Inflammatory macrophage treated with lipopolysaccharide for 4 hours (primary cell): ENCODE measurements around the gene PLXNB3.
"Not testable (repeated sequence)": the region's sequence is repeated elsewhere in the genome, so short reads cannot be mapped to it uniquely, and the experiment has no call there.

ENCODE experiments used
- DNase-seq: peaks from one replicate; pipeline ENCODE4 v3.0.0-alpha.2; 2020

The PLXNB3 gene

GRCh38 chrX:153733651-153734240 is 30.3 kb upstream of the PLXNB3 start:
- DNase-seq = no peak

GRCh38 chrX:153734871-153735270 is 29.2 kb upstream of the PLXNB3 start:
- DNase-seq = no peak

GRCh38 chrX:153735274-153735673 is 28.8 kb upstream of the PLXNB3 start:
- DNase-seq = peak; percentile 17

GRCh38 chrX:153736071-153736820 is 27.8 kb upstream of the PLXNB3 start:
- no peak for DNase-seq

- no peak for DNase-seq
These were observed 27.1 kb upstream of the PLXNB3 start for GRCh38 chrX:153736871-153737441.

- DNase-seq = no peak
These were observed 25.9 kb upstream of the PLXNB3 start for GRCh38 chrX:153738056-153738605.

GRCh38 chrX:153739754-153740486 is 24.1 kb upstream of the PLXNB3 start:
- DNase-seq = no peak

- DNase-seq = no peak
These were observed 23.3 kb upstream of the PLXNB3 start for GRCh38 chrX:153740631-153741222.

- no peak for DNase-seq
These were observed 22.6 kb upstream of the PLXNB3 start for GRCh38 chrX:153741446-153741845.

- DNase-seq = not testable (repeated sequence)
These were observed 21.9 kb upstream of the PLXNB3 start for GRCh38 chrX:153742111-153742510.

- not testable (repeated sequence) for DNase-seq
These were observed 21.1 kb upstream of the PLXNB3 start for GRCh38 chrX:153742796-153743467.

- not testable (repeated sequence) for DNase-seq
These were observed 20.4 kb upstream of the PLXNB3 start for GRCh38 chrX:153743468-153744209.

GRCh38 chrX:153744210-153745066 is 19.6 kb upstream of the PLXNB3 start:
- no peak for DNase-seq

- not testable (repeated sequence) for DNase-seq
These were observed 19.0 kb upstream of the PLXNB3 start for GRCh38 chrX:153745067-153745433.

- DNase-seq = no peak
These were observed 17.7 kb upstream of the PLXNB3 start for GRCh38 chrX:153746359-153746758.

GRCh38 chrX:153746991-153747390 is 17.1 kb upstream of the PLXNB3 start:
- DNase-seq = not testable (repeated sequence)

GRCh38 chrX:153749017-153749416 is 15.0 kb upstream of the PLXNB3 start:
- DNase-seq = not testable (repeated sequence)

- no peak for DNase-seq
These were observed 13.8 kb upstream of the PLXNB3 start for GRCh38 chrX:153750127-153750774.

- no peak for DNase-seq
These were observed 8.9 kb upstream of the PLXNB3 start for GRCh38 chrX:153755136-153755535.

- DNase-seq = no peak
These were observed 2.2 kb upstream of the PLXNB3 start for GRCh38 chrX:153761863-153762262.
